CD4-positive, alpha-beta T cell treated with Interleukin-12 subunit alpha and Interleukin-12 subunit beta, for 1 hour (primary cell): ENCODE results near the gene SNHG17.
"Not testable (repeated sequence)": the region's sequence is repeated elsewhere in the genome, so short reads cannot be mapped to it uniquely, and the experiment has no call there.

Experiments
- DNase-seq: peaks from one replicate; pipeline ENCODE4 v3.0.0-alpha.2; 2020

Gene SNHG17

GRCh38 chr20:38418509-38419204 lies 16.5 kb downstream of the SNHG17 start:
- no peak for DNase-seq

- DNase-seq: no peak
Observed at GRCh38 chr20:38414769-38415450, 20.2 kb downstream of the SNHG17 start.

DNA sequence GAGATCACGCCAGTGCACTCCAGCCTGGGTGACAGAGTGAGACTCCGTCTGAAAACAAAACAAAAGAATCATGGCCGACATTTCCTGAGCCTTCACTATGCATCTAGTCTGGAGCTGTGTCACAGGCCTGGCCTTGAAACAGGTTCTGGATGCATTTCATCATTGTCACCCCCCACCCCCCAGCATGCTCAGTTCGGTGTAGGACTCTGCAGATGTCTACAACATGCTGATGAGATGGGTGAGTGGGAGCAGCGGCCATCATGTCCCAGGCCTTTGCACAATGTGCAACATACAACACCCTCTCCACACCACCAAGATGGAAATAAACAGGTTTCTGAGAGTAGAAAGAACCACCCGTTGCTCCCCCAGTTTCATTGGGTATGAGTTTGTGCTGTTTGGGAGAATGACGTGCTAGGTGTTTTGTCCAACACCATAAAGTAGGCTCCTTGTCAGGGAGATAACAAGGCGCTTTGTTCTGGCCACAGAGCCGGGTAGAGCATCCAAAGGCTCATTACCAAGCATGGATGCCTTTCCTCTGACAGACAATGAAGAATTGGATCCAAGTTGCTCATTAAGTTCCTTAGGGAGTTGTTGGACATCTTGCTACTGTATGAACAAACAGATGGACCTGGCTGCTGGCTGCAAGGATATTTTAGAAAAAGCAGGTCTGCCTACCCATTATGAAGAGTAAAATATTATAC lies 22.1 kb downstream of the SNHG17 start:
- DNase-seq: no peak

DNA sequence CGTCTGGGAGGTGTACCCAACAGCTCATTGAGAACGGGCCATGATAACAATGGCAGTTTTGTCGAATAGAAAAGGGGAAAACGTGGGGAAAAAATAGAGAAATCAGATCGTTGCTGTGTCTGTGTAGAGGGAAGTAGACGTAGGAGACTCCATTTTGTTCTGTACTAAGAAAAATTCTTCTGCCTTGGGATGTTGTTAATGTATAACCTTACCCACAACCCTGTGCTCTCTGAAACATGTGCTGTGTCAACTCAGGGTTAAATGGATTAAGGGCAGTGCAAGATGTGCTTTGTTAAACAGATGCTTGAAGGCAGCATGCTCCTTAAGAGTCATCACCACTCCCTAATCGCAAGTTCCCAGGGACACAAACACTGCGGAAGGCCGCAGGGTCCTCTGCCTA lies 27.3 kb downstream of the SNHG17 start:
- not testable (repeated sequence) for DNase-seq

- no peak for DNase-seq
Observed at GRCh38 chr20:38407321-38407720, 27.8 kb downstream of the SNHG17 start.

- no peak for DNase-seq
Observed at GRCh38 chr20:38406476-38406875, 28.7 kb downstream of the SNHG17 start.

- no peak for DNase-seq
Observed at GRCh38 chr20:38405132-38405531, 30.0 kb downstream of the SNHG17 start.

GRCh38 chr20:38404016-38404415 lies 31.1 kb downstream of the SNHG17 start:
- DNase-seq: no peak

GRCh38 chr20:38402816-38403215 lies 32.3 kb downstream of the SNHG17 start:
- DNase-seq: no peak

GRCh38 chr20:38402089-38402488 lies 33.0 kb downstream of the SNHG17 start:
- no peak for DNase-seq

DNA sequence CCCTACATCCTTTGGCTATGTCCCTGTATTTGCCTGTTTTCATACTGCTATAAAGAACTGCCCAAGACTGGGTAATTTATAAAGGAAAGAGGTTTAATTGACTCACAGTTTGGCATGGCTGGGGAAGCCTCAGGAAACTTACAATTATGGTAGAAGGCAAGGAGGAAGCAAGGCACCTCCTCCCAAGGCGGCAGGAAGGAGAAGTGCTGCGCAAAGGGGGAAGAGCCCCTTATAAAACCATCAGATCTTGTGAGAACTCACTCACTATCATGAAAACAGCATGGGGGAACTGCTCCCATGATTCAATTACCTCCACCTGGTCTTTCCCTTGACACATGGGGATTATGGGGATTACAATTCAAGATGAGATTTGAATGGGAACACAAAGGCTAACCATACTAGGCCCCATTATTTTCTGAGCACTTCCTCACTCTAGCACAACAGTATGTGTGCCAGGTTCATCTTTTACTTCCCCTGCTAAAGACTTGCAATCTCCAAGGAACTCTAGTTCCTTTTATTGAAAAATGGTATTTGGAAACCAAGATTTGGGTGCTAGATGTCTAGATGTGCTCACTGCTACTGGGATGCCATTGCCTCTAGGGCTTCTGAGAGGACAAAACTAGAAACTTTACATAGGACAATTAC lies 39.3 kb downstream of the SNHG17 start:
- not testable (repeated sequence) for DNase-seq

- DNase-seq: no peak
Observed at GRCh38 chr20:38395165-38395564, 40.0 kb downstream of the SNHG17 start.

- DNase-seq: no peak
Observed at GRCh38 chr20:38393259-38393658, 41.9 kb downstream of the SNHG17 start.

GRCh38 chr20:38392356-38392755 lies 42.8 kb downstream of the SNHG17 start:
- no peak for DNase-seq

DNA sequence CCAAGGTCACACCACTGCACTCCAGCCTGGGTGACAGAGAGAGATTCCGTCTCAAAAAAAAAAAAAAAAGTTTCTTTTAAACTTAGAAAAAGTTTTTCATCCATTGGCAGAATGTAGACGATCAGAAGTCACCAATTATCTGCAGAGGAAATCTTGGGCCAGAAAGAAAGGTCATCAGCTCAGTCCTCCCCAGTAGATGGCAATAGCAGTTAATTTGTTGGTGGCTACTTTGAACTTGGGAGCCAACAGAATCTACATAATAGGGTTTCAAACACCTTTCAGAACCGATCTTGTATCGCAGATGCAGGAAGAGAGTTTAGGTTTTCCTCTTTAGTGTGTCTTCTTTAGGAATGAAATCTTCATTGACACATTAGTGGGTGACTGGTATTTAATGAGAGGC lies 47.2 kb downstream of the SNHG17 start:
- DNase-seq: no peak

DNA sequence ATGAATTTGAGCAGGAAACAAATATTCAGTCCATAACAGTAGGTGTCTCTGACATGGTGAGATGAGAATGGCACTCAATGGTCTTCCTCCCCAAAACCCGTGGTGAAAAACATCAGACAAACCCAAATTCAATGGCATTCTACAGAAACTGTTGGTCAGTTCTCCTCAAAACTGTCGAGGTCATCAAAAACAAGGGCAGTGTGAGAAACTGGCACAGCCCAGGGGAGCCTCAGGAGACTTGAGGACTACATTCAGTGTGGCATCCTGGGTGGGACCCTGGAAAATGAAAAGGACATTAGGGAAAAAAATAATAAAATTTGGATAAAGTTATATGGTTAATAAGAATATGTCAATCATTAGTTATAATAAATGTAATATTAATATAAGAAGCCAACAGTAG lies 48.3 kb downstream of the SNHG17 start:
- no peak for DNase-seq

DNA sequence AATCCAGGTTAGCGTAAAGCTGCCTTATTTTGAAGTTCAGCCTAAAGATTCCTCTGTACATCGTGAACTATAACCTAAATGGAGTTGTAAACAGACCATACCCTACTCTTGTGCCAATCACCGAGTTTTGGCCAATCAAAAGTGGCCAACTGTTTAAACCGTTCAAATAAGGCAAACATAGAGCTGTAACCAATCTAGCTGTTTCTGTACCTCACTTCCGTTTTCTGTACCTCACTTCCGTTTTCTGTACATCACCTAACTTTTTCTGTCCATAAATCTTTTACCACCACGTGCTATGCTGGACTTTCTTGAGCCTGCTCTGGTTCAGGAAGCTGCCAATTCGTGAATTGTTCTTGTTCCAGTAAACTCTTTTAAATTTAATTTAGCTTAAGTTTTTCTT lies 49.1 kb downstream of the SNHG17 start:
- no peak for DNase-seq

DNA sequence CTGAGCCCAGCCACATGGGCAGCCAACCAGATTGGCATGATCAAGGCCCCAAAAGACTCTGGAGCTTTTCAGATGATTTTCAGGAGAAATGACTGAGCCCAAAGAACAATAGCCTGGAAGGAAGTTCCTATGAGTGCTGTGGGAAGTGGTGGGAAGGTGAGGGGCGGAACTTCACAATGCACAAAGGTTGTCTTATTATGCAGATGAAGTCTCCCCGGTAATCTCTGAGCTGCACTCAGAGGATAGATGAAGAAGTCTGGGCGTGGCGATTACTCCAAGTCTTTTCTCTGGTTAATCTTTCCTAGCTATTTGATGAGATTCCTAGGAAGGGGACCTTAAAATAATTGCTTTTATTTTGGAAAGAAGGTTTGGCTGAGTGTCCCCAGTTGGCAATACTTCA lies 52.0 kb downstream of the SNHG17 start:
- DNase-seq: no peak

GRCh38 chr20:38377838-38378237 lies 57.3 kb downstream of the SNHG17 start:
- DNase-seq: not testable (repeated sequence)

DNA sequence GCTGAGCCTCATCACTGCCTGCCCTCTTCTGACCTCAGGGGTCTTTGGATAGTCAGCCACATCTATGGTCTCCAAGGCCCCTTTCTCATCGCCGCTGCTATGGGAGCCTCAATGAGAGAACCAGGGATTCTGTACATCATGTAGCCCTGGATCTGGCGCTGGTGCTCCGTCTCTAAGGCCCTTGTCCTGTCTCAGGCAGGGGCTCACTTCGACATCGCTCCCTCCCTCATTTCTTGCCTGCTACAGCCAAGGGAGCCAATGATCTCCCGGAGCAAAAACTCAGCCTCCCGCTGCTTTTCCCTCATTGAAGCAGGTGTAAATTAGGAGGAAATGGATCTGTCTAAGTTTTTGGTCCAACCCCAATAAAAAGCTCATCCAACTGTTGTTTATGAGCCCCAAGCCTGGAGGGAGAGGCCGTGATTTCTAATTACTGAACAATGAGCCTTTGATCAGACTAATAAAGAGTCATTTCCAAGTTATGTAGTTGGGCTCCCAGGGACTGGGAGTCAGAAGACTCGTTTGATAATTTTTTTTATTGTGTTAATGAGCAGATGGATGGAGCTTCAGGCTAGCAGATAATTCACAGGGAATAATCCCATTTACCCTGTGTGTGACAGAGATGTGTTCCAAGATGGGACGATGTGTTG lies 58.0 kb downstream of the SNHG17 start:
- no peak for DNase-seq

DNA sequence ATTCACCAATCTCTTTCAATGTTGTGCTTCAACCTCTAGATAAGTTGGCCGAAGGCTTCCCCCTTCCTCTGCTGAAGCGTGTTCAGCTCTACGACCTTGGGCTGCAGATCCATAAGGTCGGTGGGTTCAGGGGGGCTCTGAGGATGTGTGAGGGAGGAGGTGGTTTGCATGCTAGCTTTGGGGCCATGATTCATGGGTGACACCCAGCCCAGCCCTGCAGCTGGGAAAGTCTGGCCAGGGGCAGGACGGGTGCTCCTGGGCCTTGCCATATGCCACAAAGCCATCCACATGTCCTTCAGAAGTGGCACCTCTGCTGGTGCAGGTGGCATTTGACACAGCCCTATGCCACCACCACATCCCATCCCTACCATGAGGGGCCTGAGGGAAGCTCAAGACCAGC lies 61.2 kb downstream of the SNHG17 start:
- no peak for DNase-seq

- DNase-seq: no peak
Observed at GRCh38 chr20:38373231-38373867, 61.8 kb downstream of the SNHG17 start.

DNA sequence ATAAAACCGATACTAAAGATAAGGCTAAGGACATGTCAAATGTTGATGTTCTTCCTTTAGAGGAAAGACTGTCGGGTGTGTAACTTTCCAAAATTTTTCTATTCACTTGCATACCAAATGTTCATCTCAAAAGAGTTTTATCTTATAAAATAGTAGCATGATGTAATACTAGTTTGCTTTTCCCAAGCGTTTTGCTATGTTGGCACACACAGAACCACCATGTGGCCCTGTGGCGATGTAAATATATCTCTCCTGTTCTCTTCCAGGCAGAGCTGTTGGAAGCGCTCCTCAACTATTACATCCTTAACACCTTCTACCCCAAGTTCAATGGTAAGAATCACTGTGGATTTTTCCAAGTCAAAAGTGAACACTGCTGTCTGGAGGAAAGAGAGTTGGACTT lies 62.3 kb downstream of the SNHG17 start:
- DNase-seq: no peak
